WTC11 (cell line): Measurements from ENCODE around the gene FEN1. TPM values are rescaled to one million over a fixed set of nuclear protein-coding genes. Genes with fewer than 3 reads are reported as not detected.

Experiments used
- ATAC-seq: fragments of 200-7000 bp; cut with Tn5 transposase; 2 replicates; pipeline ENCODE4 v1.10.0; 2021; ENCODE audit warnings: mild to moderate bottlenecking, moderate library complexity
- CTCF ChIA-PET: fragments of 300-600 bp; sonication (Branson Sonifier 250); formaldehyde crosslinking; loops from one replicate; lab custom pipeline; 2021; ENCODE audit warnings: antibody characterized with exemption; lab: Charles Lee
- POLR2A ChIA-PET: fragments of 350-600 bp; sonication (Branson Sonifier 250); formaldehyde crosslinking; loops from one replicate; lab custom pipeline; 2021; ENCODE audit warnings: antibody characterized with exemption; lab: Charles Lee
- DNase-seq: peaks from one replicate; pipeline ENCODE4 v3.0.0; 2021; ENCODE audit warnings: low spot score
- H3K27ac Mint-ChIP-seq: 2 replicates; pipeline ENCODE4 v1.8.0; 2021; ENCODE audit warnings: mixed read lengths
- H3K27me3 Mint-ChIP-seq: 2 replicates; pipeline ENCODE4 v1.8.0; 2021; ENCODE audit warnings: low read depth, mild to moderate bottlenecking, moderate library complexity, mixed read lengths
- H3K36me3 Mint-ChIP-seq: 2 replicates; pipeline ENCODE4 v1.8.0; 2021; ENCODE audit warnings: mixed read lengths
- H3K4me1 Mint-ChIP-seq: 2 replicates; pipeline ENCODE4 v1.8.0; 2022; ENCODE audit warnings: mixed read lengths
- H3K4me3 Mint-ChIP-seq: 2 replicates; pipeline ENCODE4 v1.8.0; 2021; ENCODE audit warnings: mild to moderate bottlenecking, moderate library complexity, mixed read lengths
- H3K9me3 Mint-ChIP-seq: 2 replicates; pipeline ENCODE4 v1.8.0; 2021; ENCODE audit warnings: mixed read lengths
- ATF1 ChIP-seq: sonication (generic); formaldehyde crosslinking; IDR thresholded peaks from 2 replicates; pipeline ENCODE4 v1.8.1; 2023; ENCODE audit warnings: mild to moderate bottlenecking, moderate library complexity, missing genetic modification reagents
- CREB1 ChIP-seq: sonication (generic); formaldehyde crosslinking; IDR thresholded peaks from 2 replicates; pipeline ENCODE4 v1.8.0; 2023; ENCODE audit warnings: mild to moderate bottlenecking, missing genetic modification reagents
- ETV6 ChIP-seq: sonication (generic); formaldehyde crosslinking; IDR thresholded peaks from 2 replicates; pipeline ENCODE4 v1.8.1; 2022; ENCODE audit warnings: mild to moderate bottlenecking, missing genetic modification reagents
- FOXP1 ChIP-seq: sonication (generic); formaldehyde crosslinking; IDR thresholded peaks from 2 replicates; pipeline ENCODE4 v1.8.0; 2022; ENCODE audit warnings: missing genetic modification reagents, mild to moderate bottlenecking, moderate library complexity, borderline replicate concordance
- NFATC4 ChIP-seq: fragments of 250-450 bp; sonication (Bioruptor Pico); IDR thresholded peaks from 2 replicates; pipeline ENCODE4 v1.9.0; 2021; ENCODE audit warnings: mild to moderate bottlenecking
- NFYB ChIP-seq: sonication (generic); formaldehyde crosslinking; conservative IDR thresholded peaks from 2 replicates; pipeline ENCODE4 v1.8.0; 2022; ENCODE audit warnings: low read depth, missing genetic modification reagents
- OVOL2 ChIP-seq: fragments of 250-450 bp; sonication (Bioruptor Pico); IDR thresholded peaks from 2 replicates; pipeline ENCODE4 v1.9.0; 2021; ENCODE audit warnings: mild to moderate bottlenecking, borderline replicate concordance
- RORB ChIP-seq: fragments of 250-450 bp; sonication (Bioruptor Pico); IDR thresholded peaks from 2 replicates; pipeline ENCODE4 v1.9.0; 2021; ENCODE audit warnings: mild to moderate bottlenecking
- SMAD4 ChIP-seq: sonication (generic); formaldehyde crosslinking; IDR thresholded peaks from 2 replicates; pipeline ENCODE4 v1.8.0; 2022; ENCODE audit warnings: mild to moderate bottlenecking, missing genetic modification reagents
- TP53 ChIP-seq: sonication (generic); formaldehyde crosslinking; IDR thresholded peaks from 2 replicates; pipeline ENCODE4 v1.8.1; 2023; ENCODE audit warnings: mild to moderate bottlenecking, missing genetic modification reagents
- ZNF138 ChIP-seq: sonication (generic); formaldehyde crosslinking; conservative IDR thresholded peaks from 2 replicates; pipeline ENCODE4 v1.8.1; 2022; ENCODE audit warnings: mild to moderate bottlenecking, moderate library complexity, missing genetic modification reagents
- ZNF317 ChIP-seq: sonication (generic); formaldehyde crosslinking; IDR thresholded peaks from 2 replicates; pipeline ENCODE4 v1.8.1; 2023; ENCODE audit warnings: low read depth, mild to moderate bottlenecking, moderate library complexity, missing genetic modification reagents, borderline replicate concordance
- ZNF671 ChIP-seq: fragments of 250-450 bp; sonication (Bioruptor Pico); IDR thresholded peaks from 2 replicates; pipeline ENCODE4 v1.8.0; 2021; ENCODE audit warnings: mild to moderate bottlenecking
- total RNA-seq: library from RNA; stranded (reverse); gene quantifications from 3 replicates; pipeline ENCODE4 v1.2.3, GENCODE V29; 2021
- TF ChIP-seq, protein P1 (sequence below): sonication (generic); formaldehyde crosslinking; IDR thresholded peaks from 2 replicates; pipeline ENCODE4 v1.8.1; 2023; ENCODE audit warnings: mild to moderate bottlenecking, missing genetic modification reagents, moderate library complexity
- TF ChIP-seq, protein P2 (sequence below): fragments of 250-450 bp; sonication (Bioruptor Pico); IDR thresholded peaks from 2 replicates; pipeline ENCODE4 v2.1.2; 2022; ENCODE audit warnings: mild to moderate bottlenecking, moderate library complexity
- TF ChIP-seq, protein P3 (sequence below): sonication (generic); formaldehyde crosslinking; IDR thresholded peaks from 2 replicates; pipeline ENCODE4 v1.8.1; 2022; ENCODE audit warnings: low read depth, missing genetic modification reagents, borderline replicate concordance
- TF ChIP-seq, protein P4 (sequence below): fragments of 250-450 bp; sonication (Bioruptor Pico); IDR thresholded peaks from 2 replicates; pipeline ENCODE4 v1.9.0; 2021; ENCODE audit warnings: moderate library complexity, mild to moderate bottlenecking, inconsistent platforms, borderline replicate concordance
- TF ChIP-seq, protein P5 (sequence below): sonication (generic); formaldehyde crosslinking; IDR thresholded peaks from 2 replicates; pipeline ENCODE4 v1.8.0; 2022; ENCODE audit warnings: missing genetic modification reagents
- TF ChIP-seq, protein P6 (sequence below): fragments of 200-600 bp; IDR thresholded peaks from 2 replicates; pipeline ENCODE4 v1.8.0; 2022; ENCODE audit warnings: antibody characterized with exemption

Gene FEN1
- total RNA-seq, 1 experiment from 2014 or later: 96.3 TPM

DNA sequence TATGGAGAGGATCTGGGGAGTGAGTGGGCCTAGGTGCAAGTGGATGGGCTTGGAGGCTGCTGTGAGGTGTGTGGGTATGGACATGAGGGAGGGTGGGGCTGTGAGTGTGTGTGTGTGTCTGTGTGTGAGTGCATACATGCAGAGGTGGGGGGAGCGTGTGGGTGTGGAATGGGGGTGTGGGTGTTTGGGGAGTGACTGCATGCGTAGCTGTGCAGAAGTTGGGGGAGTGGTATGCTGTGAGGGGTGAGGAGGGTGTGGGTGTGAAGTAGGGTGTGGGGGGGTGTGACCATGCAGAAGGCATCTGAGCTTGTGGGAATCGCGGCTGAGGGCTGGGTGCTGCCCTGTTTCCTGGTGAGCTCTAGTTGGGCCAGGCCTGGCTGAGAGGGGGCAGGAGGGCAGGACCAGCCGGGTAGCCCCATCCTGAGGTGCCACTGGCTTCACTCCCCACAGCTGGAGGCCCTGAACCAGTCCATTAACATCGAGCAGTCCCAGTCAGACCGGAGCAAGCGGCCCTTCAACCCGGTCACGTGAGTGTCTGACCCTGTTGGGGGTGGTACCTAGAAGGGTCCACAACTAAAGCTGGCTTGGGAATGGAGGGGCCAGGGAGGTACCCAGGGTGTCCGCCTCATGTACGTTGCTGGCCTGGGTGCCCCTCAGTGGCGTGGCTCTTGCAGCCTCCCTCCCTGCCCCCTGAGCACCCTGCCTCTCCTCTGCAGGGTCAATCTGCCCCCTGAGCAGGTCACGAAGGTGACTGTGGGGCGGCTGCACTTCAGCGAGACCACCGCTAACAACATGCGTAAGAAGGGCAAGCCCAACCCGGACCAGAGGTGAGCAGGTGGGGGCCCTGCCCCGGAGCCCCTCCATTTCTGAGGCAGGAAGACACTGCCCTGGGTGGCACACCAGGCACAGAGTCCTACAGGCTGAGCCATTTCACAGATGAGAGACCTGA lies 16.8 kb upstream of the FEN1 start:
- CTCF ChIA-PET: interaction anchor here (1.6 to 10.0 kb wide), 5 partner anchors 10 to 42 kb away, joined by 4 to 106 read pairs (median 11); no protein-coding TSS in a partner anchor
- H3K4me3 Mint-ChIP-seq: no peak overlapping the region
- no peaks in the 10 kb centered on the region for H3K9me3 Mint-ChIP-seq
- peaks cover 17% of the 10 kb centered on the region for H3K4me1 Mint-ChIP-seq
- ATAC-seq: no peak
- peaks cover 7% of the 10 kb centered on the region; the same call in 1 of the 2 replicates for H3K27me3 Mint-ChIP-seq
- no peak for DNase-seq
- H3K36me3 Mint-ChIP-seq: no peaks in the 10 kb centered on the region; the same call in 1 of the 2 replicates
- H3K27ac Mint-ChIP-seq: no peak overlapping the region
- TF ChIP-seq, protein P1, sequence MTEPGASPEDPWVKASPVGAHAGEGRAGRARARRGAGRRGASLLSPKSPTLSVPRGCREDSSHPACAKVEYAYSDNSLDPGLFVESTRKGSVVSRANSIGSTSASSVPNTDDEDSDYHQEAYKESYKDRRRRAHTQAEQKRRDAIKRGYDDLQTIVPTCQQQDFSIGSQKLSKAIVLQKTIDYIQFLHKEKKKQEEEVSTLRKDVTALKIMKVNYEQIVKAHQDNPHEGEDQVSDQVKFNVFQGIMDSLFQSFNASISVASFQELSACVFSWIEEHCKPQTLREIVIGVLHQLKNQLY (CRISPR knock-in tag): no peak
- TF ChIP-seq NFYB: no peak
- no peak for TF ChIP-seq TP53
- TF ChIP-seq, protein P2, sequence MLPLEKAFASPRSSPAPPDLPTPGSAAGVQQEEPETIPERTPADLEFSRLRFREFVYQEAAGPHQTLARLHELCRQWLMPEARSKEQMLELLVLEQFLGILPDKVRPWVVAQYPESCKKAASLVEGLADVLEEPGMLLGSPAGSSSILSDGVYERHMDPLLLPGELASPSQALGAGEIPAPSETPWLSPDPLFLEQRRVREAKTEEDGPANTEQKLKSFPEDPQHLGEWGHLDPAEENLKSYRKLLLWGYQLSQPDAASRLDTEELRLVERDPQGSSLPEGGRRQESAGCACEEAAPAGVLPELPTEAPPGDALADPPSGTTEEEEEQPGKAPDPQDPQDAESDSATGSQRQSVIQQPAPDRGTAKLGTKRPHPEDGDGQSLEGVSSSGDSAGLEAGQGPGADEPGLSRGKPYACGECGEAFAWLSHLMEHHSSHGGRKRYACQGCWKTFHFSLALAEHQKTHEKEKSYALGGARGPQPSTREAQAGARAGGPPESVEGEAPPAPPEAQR (CRISPR knock-in tag): no peak
- TF ChIP-seq, protein P3, sequence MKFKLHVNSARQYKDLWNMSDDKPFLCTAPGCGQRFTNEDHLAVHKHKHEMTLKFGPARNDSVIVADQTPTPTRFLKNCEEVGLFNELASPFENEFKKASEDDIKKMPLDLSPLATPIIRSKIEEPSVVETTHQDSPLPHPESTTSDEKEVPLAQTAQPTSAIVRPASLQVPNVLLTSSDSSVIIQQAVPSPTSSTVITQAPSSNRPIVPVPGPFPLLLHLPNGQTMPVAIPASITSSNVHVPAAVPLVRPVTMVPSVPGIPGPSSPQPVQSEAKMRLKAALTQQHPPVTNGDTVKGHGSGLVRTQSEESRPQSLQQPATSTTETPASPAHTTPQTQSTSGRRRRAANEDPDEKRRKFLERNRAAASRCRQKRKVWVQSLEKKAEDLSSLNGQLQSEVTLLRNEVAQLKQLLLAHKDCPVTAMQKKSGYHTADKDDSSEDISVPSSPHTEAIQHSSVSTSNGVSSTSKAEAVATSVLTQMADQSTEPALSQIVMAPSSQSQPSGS: no peak
- no peak for TF ChIP-seq FOXP1 (CRISPR knock-in tag)
- TF ChIP-seq ZNF138 (CRISPR knock-in tag): no peak
- TF ChIP-seq NFATC4 (CRISPR knock-in tag): no peak
- TF ChIP-seq OVOL2 (CRISPR knock-in tag): no peak
- TF ChIP-seq, protein P4, sequence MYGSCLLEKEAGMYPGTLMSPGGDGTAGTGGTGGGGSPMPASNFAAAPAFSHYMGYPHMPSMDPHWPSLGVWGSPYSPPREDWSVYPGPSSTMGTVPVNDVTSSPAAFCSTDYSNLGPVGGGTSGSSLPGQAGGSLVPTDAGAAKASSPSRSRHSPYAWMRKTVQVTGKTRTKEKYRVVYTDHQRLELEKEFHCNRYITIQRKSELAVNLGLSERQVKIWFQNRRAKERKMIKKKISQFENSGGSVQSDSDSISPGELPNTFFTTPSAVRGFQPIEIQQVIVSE (CRISPR knock-in tag): no peak
- no peak for TF ChIP-seq ZNF671
- TF ChIP-seq, protein P5, sequence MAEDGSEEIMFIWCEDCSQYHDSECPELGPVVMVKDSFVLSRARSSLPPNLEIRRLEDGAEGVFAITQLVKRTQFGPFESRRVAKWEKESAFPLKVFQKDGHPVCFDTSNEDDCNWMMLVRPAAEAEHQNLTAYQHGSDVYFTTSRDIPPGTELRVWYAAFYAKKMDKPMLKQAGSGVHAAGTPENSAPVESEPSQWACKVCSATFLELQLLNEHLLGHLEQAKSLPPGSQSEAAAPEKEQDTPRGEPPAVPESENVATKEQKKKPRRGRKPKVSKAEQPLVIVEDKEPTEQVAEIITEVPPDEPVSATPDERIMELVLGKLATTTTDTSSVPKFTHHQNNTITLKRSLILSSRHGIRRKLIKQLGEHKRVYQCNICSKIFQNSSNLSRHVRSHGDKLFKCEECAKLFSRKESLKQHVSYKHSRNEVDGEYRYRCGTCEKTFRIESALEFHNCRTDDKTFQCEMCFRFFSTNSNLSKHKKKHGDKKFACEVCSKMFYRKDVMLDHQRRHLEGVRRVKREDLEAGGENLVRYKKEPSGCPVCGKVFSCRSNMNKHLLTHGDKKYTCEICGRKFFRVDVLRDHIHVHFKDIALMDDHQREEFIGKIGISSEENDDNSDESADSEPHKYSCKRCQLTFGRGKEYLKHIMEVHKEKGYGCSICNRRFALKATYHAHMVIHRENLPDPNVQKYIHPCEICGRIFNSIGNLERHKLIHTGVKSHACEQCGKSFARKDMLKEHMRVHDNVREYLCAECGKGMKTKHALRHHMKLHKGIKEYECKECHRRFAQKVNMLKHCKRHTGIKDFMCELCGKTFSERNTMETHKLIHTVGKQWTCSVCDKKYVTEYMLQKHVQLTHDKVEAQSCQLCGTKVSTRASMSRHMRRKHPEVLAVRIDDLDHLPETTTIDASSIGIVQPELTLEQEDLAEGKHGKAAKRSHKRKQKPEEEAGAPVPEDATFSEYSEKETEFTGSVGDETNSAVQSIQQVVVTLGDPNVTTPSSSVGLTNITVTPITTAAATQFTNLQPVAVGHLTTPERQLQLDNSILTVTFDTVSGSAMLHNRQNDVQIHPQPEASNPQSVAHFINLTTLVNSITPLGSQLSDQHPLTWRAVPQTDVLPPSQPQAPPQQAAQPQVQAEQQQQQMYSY (CRISPR knock-in tag): no peak
- TF ChIP-seq SMAD4 (CRISPR knock-in tag): no peak
- TF ChIP-seq ZNF317: no peak
- TF ChIP-seq ATF1 (CRISPR knock-in tag): no peak
- TF ChIP-seq RORB: no peak
- TF ChIP-seq, all 79 proteins: peak for 0
- POLR2A ChIA-PET: no interaction called here

DNA sequence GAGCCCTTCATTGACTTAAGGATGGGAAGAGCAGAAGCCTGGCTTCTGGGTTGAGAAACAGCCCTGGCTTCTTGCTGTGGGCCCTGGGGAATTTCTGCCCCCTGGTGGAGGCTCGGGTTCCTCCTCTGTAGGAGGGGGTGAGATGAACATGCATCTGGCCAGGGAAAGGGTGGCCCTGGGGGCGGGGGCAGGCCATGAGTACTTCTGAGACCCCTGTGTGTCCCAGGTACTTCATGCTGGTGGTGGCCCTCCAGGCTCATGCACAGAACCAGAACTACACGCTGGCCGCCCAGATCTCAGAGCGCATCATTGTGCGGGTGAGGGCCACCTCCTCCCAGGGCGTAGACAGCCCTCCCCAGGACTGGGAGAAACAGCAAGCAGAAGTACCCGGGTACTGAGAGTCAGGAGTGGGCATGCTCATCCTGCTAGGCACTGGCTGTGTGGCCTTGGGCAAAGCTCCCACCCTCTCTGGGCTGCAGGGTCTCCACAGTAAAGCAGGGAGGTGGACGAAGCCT lies 16.1 kb upstream of the FEN1 start:
- CTCF ChIA-PET: interaction anchor here (1.0 to 10.0 kb wide), 11 partner anchors 10 to 58 kb away, joined by 3 to 106 read pairs (median 5); partner anchors contain the start of gene MYRF
- peak; percentile 67 for ATAC-seq
- POLR2A ChIA-PET: no interaction called here

More for the DNA sequence above, 16.1 kb upstream of the FEN1 start:
- peaks cover 14% of the 10 kb centered on the region for H3K4me1 Mint-ChIP-seq
- no peak overlapping the region for H3K27ac Mint-ChIP-seq
- H3K4me3 Mint-ChIP-seq: no peak overlapping the region
- DNase-seq: peak; percentile 84
- H3K36me3 Mint-ChIP-seq: no peaks in the 10 kb centered on the region; the same call in 1 of the 2 replicates
- H3K27me3 Mint-ChIP-seq: peaks cover 7% of the 10 kb centered on the region; the same call in 1 of the 2 replicates
- TF ChIP-seq, protein P6, sequence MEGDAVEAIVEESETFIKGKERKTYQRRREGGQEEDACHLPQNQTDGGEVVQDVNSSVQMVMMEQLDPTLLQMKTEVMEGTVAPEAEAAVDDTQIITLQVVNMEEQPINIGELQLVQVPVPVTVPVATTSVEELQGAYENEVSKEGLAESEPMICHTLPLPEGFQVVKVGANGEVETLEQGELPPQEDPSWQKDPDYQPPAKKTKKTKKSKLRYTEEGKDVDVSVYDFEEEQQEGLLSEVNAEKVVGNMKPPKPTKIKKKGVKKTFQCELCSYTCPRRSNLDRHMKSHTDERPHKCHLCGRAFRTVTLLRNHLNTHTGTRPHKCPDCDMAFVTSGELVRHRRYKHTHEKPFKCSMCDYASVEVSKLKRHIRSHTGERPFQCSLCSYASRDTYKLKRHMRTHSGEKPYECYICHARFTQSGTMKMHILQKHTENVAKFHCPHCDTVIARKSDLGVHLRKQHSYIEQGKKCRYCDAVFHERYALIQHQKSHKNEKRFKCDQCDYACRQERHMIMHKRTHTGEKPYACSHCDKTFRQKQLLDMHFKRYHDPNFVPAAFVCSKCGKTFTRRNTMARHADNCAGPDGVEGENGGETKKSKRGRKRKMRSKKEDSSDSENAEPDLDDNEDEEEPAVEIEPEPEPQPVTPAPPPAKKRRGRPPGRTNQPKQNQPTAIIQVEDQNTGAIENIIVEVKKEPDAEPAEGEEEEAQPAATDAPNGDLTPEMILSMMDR: peak; percentile 54
- no peak for TF ChIP-seq CREB1 (CRISPR knock-in tag)
- no peak for TF ChIP-seq ETV6 (CRISPR knock-in tag)
- H3K9me3 Mint-ChIP-seq: no peaks in the 10 kb centered on the region
